Measurements from ENCODE around the gene ICOSLG. TPM values are rescaled to one million over a fixed set of nuclear protein-coding genes. Genes with fewer than 3 reads are reported as not detected.
A peak's percentile ranks its signal among the peaks of the same experiment; 100 is the strongest.

ICOSLG gene
- total and polyA plus RNA-seq, 4 experiments from 2014 or later, result 1.0 to 4.9 (median 4.1) TPM

GRCh38 chr21:44272284-44272858, 31.6 kb upstream of the ICOSLG start:
- Histone ChIP-seq H3K4me3 (ENCODE audit: low read length in 2 of 2) (no peak overlapping the region), H3K9me3 (ENCODE audit: control insufficient read depth in 1 of 2, low read length in 2 of 2) (no peaks in the 10 kb centered on the region), H3K27ac (ENCODE audit: low read depth, low read length) (no peak overlapping the region), H3K36me3 (ENCODE audit: insufficient read depth, low read length) (no peaks in the 10 kb centered on the region), H3K27me3 (ENCODE audit: insufficient read depth, low read length) (no peaks in the 10 kb centered on the region), H3K4me1 (ENCODE audit: insufficient read depth, low read length) (no peaks in the 10 kb centered on the region)
- Mint-ChIP-seq H3K4me3 (no peak overlapping the region), H3K4me1 (peaks cover 0 to 1% (median 0%) of the 10 kb centered on the region in 4 donors), H3K9me3 (no peaks in the 10 kb centered on the region), H3K36me3 (no peaks in the 10 kb centered on the region), H3K27me3 (no peaks in the 10 kb centered on the region), H3K27ac (no peak overlapping the region)
- intact Hi-C loops (cut with micrococcal nuclease), result no loop called here
- CTCF ChIA-PET (ENCODE audit: partially characterized antibody), result no interaction called here
- DNase-seq, result no peak
- POLR2A ChIA-PET (ENCODE audit: partially characterized antibody), result no interaction called here

GRCh38 chr21:44271558-44272283, 31.0 kb upstream of the ICOSLG start:
- POLR2A ChIA-PET (ENCODE audit: partially characterized antibody), result no interaction called here
- Mint-ChIP-seq H3K36me3 (no peaks in the 10 kb centered on the region), H3K27me3 (no peaks in the 10 kb centered on the region), H3K4me1 (peaks cover 0 to 1% (median 0%) of the 10 kb centered on the region in 4 donors), H3K4me3 (no peak overlapping the region), H3K27ac (no peak overlapping the region), H3K9me3 (no peaks in the 10 kb centered on the region)
- CTCF ChIA-PET (ENCODE audit: partially characterized antibody), result no interaction called here
- Histone ChIP-seq H3K36me3 (ENCODE audit: insufficient read depth, low read length) (no peaks in the 10 kb centered on the region), H3K4me1 (ENCODE audit: insufficient read depth, low read length) (no peaks in the 10 kb centered on the region), H3K27me3 (ENCODE audit: insufficient read depth, low read length) (no peaks in the 10 kb centered on the region), H3K9me3 (ENCODE audit: control insufficient read depth in 1 of 2, low read length in 2 of 2) (no peaks in the 10 kb centered on the region), H3K4me3 (ENCODE audit: low read length in 2 of 2) (no peak overlapping the region), H3K27ac (ENCODE audit: low read depth, low read length) (no peak overlapping the region)
- intact Hi-C loops (cut with micrococcal nuclease), result no loop called here
- no peak for DNase-seq

GRCh38 chr21:44269090-44269489, 28.3 kb upstream of the ICOSLG start:
- intact Hi-C loops (cut with micrococcal nuclease), result no loop called here
- H3K4me3 Mint-ChIP-seq, result no peak overlapping the region
- no peaks in the 10 kb centered on the region for H3K9me3 ChIP-seq (ENCODE audit: control insufficient read depth in 1 of 2, low read length in 2 of 2)
- no peak overlapping the region for H3K27ac Mint-ChIP-seq
- H3K27me3 Mint-ChIP-seq, result no peaks in the 10 kb centered on the region
- H3K4me1 ChIP-seq (ENCODE audit: insufficient read depth, low read length), result no peaks in the 10 kb centered on the region
- H3K27ac ChIP-seq (ENCODE audit: low read depth, low read length), result no peak overlapping the region
- ChIA-PET POLR2A (ENCODE audit: partially characterized antibody) (no interaction called here), CTCF (ENCODE audit: partially characterized antibody) (no interaction called here)
- no peak overlapping the region for H3K4me3 ChIP-seq (ENCODE audit: low read length in 2 of 2)
- no peaks in the 10 kb centered on the region for H3K27me3 ChIP-seq (ENCODE audit: insufficient read depth, low read length)
- no peaks in the 10 kb centered on the region for H3K9me3 Mint-ChIP-seq
- H3K36me3 ChIP-seq (ENCODE audit: insufficient read depth, low read length), result no peaks in the 10 kb centered on the region
- no peaks in the 10 kb centered on the region for H3K36me3 Mint-ChIP-seq
- no peak for DNase-seq
- H3K4me1 Mint-ChIP-seq, result peaks cover 0 to 1% (median 0%) of the 10 kb centered on the region in 4 donors

- H3K36me3 ChIP-seq (ENCODE audit: insufficient read depth, low read length), result no peaks in the 10 kb centered on the region
- peak in 4 of 5 donors; percentile 16 to 39 (median 21) for DNase-seq
- no peaks in the 10 kb centered on the region for H3K9me3 ChIP-seq (ENCODE audit: control insufficient read depth in 1 of 2, low read length in 2 of 2)
- CTCF ChIA-PET (ENCODE audit: partially characterized antibody), result interaction anchor here (0.7 to 2.2 kb wide), 3 partner anchors 9 to 30 kb away, joined by 3 to 7 read pairs (median 5); no protein-coding TSS in a partner anchor
- no peaks in the 10 kb centered on the region for H3K27me3 ChIP-seq (ENCODE audit: insufficient read depth, low read length)
- Mint-ChIP-seq H3K4me1 (peaks cover 0 to 1% (median 0%) of the 10 kb centered on the region in 4 donors), H3K36me3 (no peaks in the 10 kb centered on the region), H3K4me3 (no peak overlapping the region), H3K27me3 (no peaks in the 10 kb centered on the region), H3K27ac (no peak overlapping the region), H3K9me3 (no peaks in the 10 kb centered on the region)
- H3K4me1 ChIP-seq (ENCODE audit: insufficient read depth, low read length), result no peaks in the 10 kb centered on the region
- POLR2A ChIA-PET (ENCODE audit: partially characterized antibody), result no interaction called here
- intact Hi-C loops (cut with micrococcal nuclease), result no loop called here
- H3K27ac ChIP-seq (ENCODE audit: low read depth, low read length), result no peak overlapping the region
- no peak overlapping the region for H3K4me3 ChIP-seq (ENCODE audit: low read length in 2 of 2)
These were observed 27.0 kb upstream of the ICOSLG start for GRCh38 chr21:44267655-44268142.

GRCh38 chr21:44265734-44266270, 25.1 kb upstream of the ICOSLG start:
- Mint-ChIP-seq H3K4me3 (no peak overlapping the region), H3K4me1 (peaks cover 0 to 1% (median 0%) of the 10 kb centered on the region in 4 donors), H3K27me3 (no peaks in the 10 kb centered on the region), H3K9me3 (no peaks in the 10 kb centered on the region), H3K27ac (no peak overlapping the region), H3K36me3 (no peaks in the 10 kb centered on the region)
- ChIA-PET POLR2A (ENCODE audit: partially characterized antibody) (no interaction called here), CTCF (ENCODE audit: partially characterized antibody) (no interaction called here)
- Histone ChIP-seq H3K9me3 (ENCODE audit: control insufficient read depth in 1 of 2, low read length in 2 of 2) (no peaks in the 10 kb centered on the region), H3K27me3 (ENCODE audit: insufficient read depth, low read length) (no peaks in the 10 kb centered on the region), H3K36me3 (ENCODE audit: insufficient read depth, low read length) (no peaks in the 10 kb centered on the region), H3K4me1 (ENCODE audit: insufficient read depth, low read length) (no peaks in the 10 kb centered on the region), H3K27ac (ENCODE audit: low read depth, low read length) (no peak overlapping the region), H3K4me3 (ENCODE audit: low read length in 2 of 2) (no peak overlapping the region)
- intact Hi-C loops (cut with micrococcal nuclease), result no loop called here
- no peak for DNase-seq

GRCh38 chr21:44263768-44264167, 23.0 kb upstream of the ICOSLG start:
- Mint-ChIP-seq H3K4me3 (no peak overlapping the region), H3K36me3 (no peaks in the 10 kb centered on the region), H3K9me3 (no peaks in the 10 kb centered on the region)

GRCh38 chr21:44263221-44263760, 22.5 kb upstream of the ICOSLG start:
- no peaks in the 10 kb centered on the region for H3K9me3 ChIP-seq (ENCODE audit: control insufficient read depth in 1 of 2, low read length in 2 of 2)
- H3K36me3 ChIP-seq (ENCODE audit: insufficient read depth, low read length), result no peaks in the 10 kb centered on the region
- ChIA-PET POLR2A (ENCODE audit: partially characterized antibody) (no interaction called here), CTCF (ENCODE audit: partially characterized antibody) (interaction anchor here (0.7 to 1.2 kb wide), 2 partner anchors 13 to 35 kb away, joined by 3 to 4 read pairs; no protein-coding TSS in a partner anchor)
- Mint-ChIP-seq H3K27ac (no peak overlapping the region), H3K4me3 (no peak overlapping the region), H3K27me3 (no peaks in the 10 kb centered on the region), H3K36me3 (no peaks in the 10 kb centered on the region), H3K9me3 (no peaks in the 10 kb centered on the region), H3K4me1 (peaks cover 0 to 1% (median 0%) of the 10 kb centered on the region in 4 donors)
- no peaks in the 10 kb centered on the region for H3K4me1 ChIP-seq (ENCODE audit: insufficient read depth, low read length)
- intact Hi-C loops (cut with micrococcal nuclease), result no loop called here
- no peaks in the 10 kb centered on the region for H3K27me3 ChIP-seq (ENCODE audit: insufficient read depth, low read length)
- no peak overlapping the region for H3K27ac ChIP-seq (ENCODE audit: low read depth, low read length)
- H3K4me3 ChIP-seq (ENCODE audit: low read length in 2 of 2), result no peak overlapping the region
- no peak for DNase-seq

More at GRCh38 chr21:44263768-44264167, 23.0 kb upstream of the ICOSLG start:
- Mint-ChIP-seq H3K4me1 (peaks cover 0 to 1% (median 0%) of the 10 kb centered on the region in 4 donors), H3K27ac (no peak overlapping the region), H3K27me3 (no peaks in the 10 kb centered on the region)
- Histone ChIP-seq H3K36me3 (ENCODE audit: insufficient read depth, low read length) (no peaks in the 10 kb centered on the region), H3K4me3 (ENCODE audit: low read length in 2 of 2) (no peak overlapping the region), H3K4me1 (ENCODE audit: insufficient read depth, low read length) (no peaks in the 10 kb centered on the region), H3K9me3 (ENCODE audit: control insufficient read depth in 1 of 2, low read length in 2 of 2) (no peaks in the 10 kb centered on the region), H3K27me3 (ENCODE audit: insufficient read depth, low read length) (no peaks in the 10 kb centered on the region), H3K27ac (ENCODE audit: low read depth, low read length) (no peak overlapping the region)
- no peak for DNase-seq
- ChIA-PET CTCF (ENCODE audit: partially characterized antibody) (interaction anchor here (0.7 to 1.2 kb wide), 2 partner anchors 13 to 34 kb away, joined by 3 to 4 read pairs; no protein-coding TSS in a partner anchor), POLR2A (ENCODE audit: partially characterized antibody) (no interaction called here)
- intact Hi-C loops (cut with micrococcal nuclease), result no loop called here

Data from CD4-positive, alpha-beta memory T cell (primary cell).